ENCODE data around the gene PDZD4. TPM values are rescaled to one million over a fixed set of nuclear protein-coding genes. Genes with fewer than 3 reads are reported as not detected.

The PDZD4 gene
- total RNA-seq, 1 experiment from 2014 or later: 120 TPM

DNA sequence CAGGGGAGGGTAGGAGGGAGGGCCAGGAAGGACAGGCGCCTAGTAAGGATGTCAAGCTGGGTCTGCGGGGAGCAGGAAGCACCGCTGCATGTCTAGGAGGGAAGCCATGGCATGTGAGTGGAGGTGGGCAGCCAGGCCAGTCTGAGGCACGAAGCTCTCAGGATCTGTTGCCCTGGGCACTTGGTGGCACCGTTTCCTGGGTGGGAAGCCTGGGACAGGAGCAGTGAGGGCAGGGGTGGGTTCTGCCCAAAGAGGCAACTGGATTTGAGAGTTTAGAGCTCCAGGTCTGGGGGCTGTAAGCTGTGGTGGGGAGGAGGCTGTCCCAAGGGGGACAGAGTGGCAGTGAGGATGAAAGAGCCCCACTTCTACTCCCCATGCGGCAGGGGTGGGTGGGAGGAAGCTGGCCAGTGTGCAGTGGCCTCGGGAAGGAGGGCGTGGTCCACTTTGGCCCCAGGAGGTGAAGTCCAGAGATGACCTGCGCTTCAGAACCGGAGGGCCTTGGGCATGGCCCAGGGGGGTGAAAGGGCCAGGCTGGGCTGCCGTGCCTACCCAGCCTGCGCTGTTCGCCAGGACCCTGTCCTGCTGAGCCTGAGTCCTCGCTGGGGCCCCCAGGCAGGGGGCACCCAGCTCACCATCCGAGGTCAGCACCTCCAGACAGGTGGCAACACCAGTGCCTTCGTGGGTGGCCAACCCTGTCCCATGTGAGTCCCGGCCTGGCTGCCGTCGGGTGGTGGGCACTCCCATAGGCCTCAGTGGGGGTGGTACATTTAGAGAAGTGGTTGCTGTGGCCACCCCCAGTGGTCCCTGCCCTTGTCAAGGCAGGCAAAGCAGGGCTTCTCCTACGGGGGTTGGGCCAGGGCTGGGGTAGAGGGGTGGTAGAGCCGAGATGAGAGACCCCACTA is 57.8 kb downstream of the PDZD4 start (continued):
- TF ChIP-seq, protein P1, sequence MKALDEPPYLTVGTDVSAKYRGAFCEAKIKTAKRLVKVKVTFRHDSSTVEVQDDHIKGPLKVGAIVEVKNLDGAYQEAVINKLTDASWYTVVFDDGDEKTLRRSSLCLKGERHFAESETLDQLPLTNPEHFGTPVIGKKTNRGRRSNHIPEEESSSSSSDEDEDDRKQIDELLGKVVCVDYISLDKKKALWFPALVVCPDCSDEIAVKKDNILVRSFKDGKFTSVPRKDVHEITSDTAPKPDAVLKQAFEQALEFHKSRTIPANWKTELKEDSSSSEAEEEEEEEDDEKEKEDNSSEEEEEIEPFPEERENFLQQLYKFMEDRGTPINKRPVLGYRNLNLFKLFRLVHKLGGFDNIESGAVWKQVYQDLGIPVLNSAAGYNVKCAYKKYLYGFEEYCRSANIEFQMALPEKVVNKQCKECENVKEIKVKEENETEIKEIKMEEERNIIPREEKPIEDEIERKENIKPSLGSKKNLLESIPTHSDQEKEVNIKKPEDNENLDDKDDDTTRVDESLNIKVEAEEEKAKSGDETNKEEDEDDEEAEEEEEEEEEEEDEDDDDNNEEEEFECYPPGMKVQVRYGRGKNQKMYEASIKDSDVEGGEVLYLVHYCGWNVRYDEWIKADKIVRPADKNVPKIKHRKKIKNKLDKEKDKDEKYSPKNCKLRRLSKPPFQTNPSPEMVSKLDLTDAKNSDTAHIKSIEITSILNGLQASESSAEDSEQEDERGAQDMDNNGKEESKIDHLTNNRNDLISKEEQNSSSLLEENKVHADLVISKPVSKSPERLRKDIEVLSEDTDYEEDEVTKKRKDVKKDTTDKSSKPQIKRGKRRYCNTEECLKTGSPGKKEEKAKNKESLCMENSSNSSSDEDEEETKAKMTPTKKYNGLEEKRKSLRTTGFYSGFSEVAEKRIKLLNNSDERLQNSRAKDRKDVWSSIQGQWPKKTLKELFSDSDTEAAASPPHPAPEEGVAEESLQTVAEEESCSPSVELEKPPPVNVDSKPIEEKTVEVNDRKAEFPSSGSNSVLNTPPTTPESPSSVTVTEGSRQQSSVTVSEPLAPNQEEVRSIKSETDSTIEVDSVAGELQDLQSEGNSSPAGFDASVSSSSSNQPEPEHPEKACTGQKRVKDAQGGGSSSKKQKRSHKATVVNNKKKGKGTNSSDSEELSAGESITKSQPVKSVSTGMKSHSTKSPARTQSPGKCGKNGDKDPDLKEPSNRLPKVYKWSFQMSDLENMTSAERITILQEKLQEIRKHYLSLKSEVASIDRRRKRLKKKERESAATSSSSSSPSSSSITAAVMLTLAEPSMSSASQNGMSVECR (CRISPR knock-in tag; IDR thresholded peaks at IDR 0.05; ENCODE audit: borderline replicate concordance): no peak
- no peak for TF ChIP-seq ZNF317 (CRISPR knock-in tag; IDR thresholded peaks at IDR 0.05; ENCODE audit: borderline replicate concordance, low read depth)

DNA sequence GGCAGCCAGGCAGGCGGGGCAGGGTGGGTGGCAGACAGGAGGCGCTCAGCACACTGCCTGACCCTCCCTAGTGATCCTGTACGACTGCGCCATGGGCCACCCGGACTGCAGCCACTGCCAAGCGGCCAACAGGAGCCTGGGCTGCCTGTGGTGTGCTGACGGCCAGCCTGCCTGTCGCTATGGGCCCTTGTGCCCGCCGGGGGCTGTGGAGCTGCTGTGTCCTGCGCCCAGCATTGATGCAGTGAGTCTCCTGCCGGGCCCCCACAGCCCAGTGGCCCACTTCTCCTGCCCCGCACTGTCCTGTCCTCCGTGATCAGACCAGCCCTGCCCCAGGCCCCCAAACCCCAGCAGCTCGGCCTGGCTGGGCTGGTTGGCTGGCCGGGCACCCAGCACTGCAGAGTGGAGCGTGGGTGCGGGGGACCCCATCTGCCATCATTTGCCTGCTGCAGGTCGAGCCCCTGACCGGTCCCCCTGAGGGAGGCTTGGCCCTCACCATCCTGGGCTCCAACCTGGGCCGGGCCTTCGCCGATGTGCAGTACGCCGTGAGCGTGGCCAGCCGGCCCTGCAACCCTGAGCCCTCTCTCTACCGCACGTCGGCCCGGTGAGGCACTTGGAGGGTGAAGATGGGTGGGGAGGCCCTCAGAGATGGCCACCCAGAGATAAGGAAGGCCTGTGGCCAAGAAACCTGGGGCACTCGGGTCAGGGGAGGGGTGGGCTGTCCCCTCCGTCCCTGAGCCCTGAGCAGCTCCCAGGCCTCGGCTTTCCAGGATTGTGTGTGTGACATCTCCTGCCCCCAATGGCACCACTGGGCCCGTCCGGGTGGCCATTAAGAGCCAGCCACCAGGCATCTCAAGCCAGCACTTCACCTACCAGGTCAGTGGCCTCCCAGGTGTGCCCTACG is 58.7 kb downstream of the PDZD4 start:
- ChIA-PET POLR2A (no interaction called here), CTCF (interaction anchor here (1.0 kb wide), 1 partner anchor 23 kb away, joined by 3 read pairs; the partner anchor contains the start of genes IDH3G and SSR4)
- DNase-seq (ENCODE audit: low spot score) (no peak), ATAC-seq (no peak)
- H3K36me3 Mint-ChIP-seq: no peaks in the 10 kb centered on the region
- no peak overlapping the region for H3K27ac Mint-ChIP-seq
- H3K9me3 Mint-ChIP-seq: no peaks in the 10 kb centered on the region
- H3K4me3 Mint-ChIP-seq: no peak overlapping the region
- no peaks in the 10 kb centered on the region for H3K27me3 Mint-ChIP-seq (ENCODE audit: low read depth)
- no peaks in the 10 kb centered on the region for H3K4me1 Mint-ChIP-seq
- TF ChIP-seq NR1H2 (CRISPR knock-in tag; IDR thresholded peaks at IDR 0.05) (no peak), CREM (CRISPR knock-in tag; IDR thresholded peaks at IDR 0.05) (no peak), NR3C1 (CRISPR knock-in tag; conservative IDR thresholded peaks at IDR 0.05; ENCODE audit: low read depth) (no peak), SP1 (CRISPR knock-in tag; conservative IDR thresholded peaks at IDR 0.05) (no peak), PRRX2 (CRISPR knock-in tag; IDR thresholded peaks at IDR 0.05) (no peak), GTF2I (CRISPR knock-in tag; conservative IDR thresholded peaks at IDR 0.05) (no peak), ZNF423 (CRISPR knock-in tag; IDR thresholded peaks at IDR 0.05) (no peak), CBFB (CRISPR knock-in tag; IDR thresholded peaks at IDR 0.05; ENCODE audit: low read depth) (no peak), TEAD1 (CRISPR knock-in tag; IDR thresholded peaks at IDR 0.05) (no peak)
- TF ChIP-seq, protein P2, sequence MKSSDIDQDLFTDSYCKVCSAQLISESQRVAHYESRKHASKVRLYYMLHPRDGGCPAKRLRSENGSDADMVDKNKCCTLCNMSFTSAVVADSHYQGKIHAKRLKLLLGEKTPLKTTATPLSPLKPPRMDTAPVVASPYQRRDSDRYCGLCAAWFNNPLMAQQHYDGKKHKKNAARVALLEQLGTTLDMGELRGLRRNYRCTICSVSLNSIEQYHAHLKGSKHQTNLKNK (CRISPR knock-in tag; IDR thresholded peaks at IDR 0.05): no peak
- TF ChIP-seq, protein P3, sequence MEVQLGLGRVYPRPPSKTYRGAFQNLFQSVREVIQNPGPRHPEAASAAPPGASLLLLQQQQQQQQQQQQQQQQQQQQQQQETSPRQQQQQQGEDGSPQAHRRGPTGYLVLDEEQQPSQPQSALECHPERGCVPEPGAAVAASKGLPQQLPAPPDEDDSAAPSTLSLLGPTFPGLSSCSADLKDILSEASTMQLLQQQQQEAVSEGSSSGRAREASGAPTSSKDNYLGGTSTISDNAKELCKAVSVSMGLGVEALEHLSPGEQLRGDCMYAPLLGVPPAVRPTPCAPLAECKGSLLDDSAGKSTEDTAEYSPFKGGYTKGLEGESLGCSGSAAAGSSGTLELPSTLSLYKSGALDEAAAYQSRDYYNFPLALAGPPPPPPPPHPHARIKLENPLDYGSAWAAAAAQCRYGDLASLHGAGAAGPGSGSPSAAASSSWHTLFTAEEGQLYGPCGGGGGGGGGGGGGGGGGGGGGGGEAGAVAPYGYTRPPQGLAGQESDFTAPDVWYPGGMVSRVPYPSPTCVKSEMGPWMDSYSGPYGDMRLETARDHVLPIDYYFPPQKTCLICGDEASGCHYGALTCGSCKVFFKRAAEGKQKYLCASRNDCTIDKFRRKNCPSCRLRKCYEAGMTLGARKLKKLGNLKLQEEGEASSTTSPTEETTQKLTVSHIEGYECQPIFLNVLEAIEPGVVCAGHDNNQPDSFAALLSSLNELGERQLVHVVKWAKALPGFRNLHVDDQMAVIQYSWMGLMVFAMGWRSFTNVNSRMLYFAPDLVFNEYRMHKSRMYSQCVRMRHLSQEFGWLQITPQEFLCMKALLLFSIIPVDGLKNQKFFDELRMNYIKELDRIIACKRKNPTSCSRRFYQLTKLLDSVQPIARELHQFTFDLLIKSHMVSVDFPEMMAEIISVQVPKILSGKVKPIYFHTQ (CRISPR knock-in tag; IDR thresholded peaks at IDR 0.05): no peak
- TF ChIP-seq, protein P4, sequence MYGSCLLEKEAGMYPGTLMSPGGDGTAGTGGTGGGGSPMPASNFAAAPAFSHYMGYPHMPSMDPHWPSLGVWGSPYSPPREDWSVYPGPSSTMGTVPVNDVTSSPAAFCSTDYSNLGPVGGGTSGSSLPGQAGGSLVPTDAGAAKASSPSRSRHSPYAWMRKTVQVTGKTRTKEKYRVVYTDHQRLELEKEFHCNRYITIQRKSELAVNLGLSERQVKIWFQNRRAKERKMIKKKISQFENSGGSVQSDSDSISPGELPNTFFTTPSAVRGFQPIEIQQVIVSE (CRISPR knock-in tag; IDR thresholded peaks at IDR 0.05; ENCODE audit: borderline replicate concordance): no peak
- TF ChIP-seq, protein P5, sequence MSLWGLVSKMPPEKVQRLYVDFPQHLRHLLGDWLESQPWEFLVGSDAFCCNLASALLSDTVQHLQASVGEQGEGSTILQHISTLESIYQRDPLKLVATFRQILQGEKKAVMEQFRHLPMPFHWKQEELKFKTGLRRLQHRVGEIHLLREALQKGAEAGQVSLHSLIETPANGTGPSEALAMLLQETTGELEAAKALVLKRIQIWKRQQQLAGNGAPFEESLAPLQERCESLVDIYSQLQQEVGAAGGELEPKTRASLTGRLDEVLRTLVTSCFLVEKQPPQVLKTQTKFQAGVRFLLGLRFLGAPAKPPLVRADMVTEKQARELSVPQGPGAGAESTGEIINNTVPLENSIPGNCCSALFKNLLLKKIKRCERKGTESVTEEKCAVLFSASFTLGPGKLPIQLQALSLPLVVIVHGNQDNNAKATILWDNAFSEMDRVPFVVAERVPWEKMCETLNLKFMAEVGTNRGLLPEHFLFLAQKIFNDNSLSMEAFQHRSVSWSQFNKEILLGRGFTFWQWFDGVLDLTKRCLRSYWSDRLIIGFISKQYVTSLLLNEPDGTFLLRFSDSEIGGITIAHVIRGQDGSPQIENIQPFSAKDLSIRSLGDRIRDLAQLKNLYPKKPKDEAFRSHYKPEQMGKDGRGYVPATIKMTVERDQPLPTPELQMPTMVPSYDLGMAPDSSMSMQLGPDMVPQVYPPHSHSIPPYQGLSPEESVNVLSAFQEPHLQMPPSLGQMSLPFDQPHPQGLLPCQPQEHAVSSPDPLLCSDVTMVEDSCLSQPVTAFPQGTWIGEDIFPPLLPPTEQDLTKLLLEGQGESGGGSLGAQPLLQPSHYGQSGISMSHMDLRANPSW (CRISPR knock-in tag; conservative IDR thresholded peaks at IDR 0.05; ENCODE audit: low read depth): no peak
- TF ChIP-seq, protein P6, sequence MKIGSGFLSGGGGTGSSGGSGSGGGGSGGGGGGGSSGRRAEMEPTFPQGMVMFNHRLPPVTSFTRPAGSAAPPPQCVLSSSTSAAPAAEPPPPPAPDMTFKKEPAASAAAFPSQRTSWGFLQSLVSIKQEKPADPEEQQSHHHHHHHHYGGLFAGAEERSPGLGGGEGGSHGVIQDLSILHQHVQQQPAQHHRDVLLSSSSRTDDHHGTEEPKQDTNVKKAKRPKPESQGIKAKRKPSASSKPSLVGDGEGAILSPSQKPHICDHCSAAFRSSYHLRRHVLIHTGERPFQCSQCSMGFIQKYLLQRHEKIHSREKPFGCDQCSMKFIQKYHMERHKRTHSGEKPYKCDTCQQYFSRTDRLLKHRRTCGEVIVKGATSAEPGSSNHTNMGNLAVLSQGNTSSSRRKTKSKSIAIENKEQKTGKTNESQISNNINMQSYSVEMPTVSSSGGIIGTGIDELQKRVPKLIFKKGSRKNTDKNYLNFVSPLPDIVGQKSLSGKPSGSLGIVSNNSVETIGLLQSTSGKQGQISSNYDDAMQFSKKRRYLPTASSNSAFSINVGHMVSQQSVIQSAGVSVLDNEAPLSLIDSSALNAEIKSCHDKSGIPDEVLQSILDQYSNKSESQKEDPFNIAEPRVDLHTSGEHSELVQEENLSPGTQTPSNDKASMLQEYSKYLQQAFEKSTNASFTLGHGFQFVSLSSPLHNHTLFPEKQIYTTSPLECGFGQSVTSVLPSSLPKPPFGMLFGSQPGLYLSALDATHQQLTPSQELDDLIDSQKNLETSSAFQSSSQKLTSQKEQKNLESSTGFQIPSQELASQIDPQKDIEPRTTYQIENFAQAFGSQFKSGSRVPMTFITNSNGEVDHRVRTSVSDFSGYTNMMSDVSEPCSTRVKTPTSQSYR (CRISPR knock-in tag; IDR thresholded peaks at IDR 0.05): no peak

Measured in WTC11 (cell line).